Spleen (tissue), 7 donors: Measurements from ENCODE around the gene ANGPTL2.

ENCODE experiments used
- CTCF ChIP-seq, 11 experiments: fragments of 200-600 bp in 7 of 11; fragments of 450-650 bp in 4 of 11; sonication (generic) in 4 of 11; IDR thresholded peaks in 8 of 11; conservative IDR thresholded peaks in 3 of 11; 1 replicate in 7 of 11; 2 replicates in 4 of 11; pipeline versions ENCODE4 v1.4.0 to v1.8.0; 2016 to 2021; ENCODE audit warnings: antibody characterized with exemption in 11 of 11, inconsistent platforms in 4 of 11, mild to moderate bottlenecking in 1 of 11
- POLR2A ChIP-seq, 3 donors: fragments of 450-650 bp; IDR thresholded peaks; one replicate each; pipeline ENCODE4 v1.5.1; 2017; ENCODE audit warnings: antibody characterized with exemption in 3 of 3, mild to moderate bottlenecking in 1 of 3
- POLR2AphosphoS5 ChIP-seq, 3 donors: sonication (generic); formaldehyde crosslinking; IDR thresholded peaks; one replicate each; pipeline ENCODE4 v1.5.1; 2017; ENCODE audit warnings: antibody characterized with exemption in 3 of 3
- donor health status: DM: no; HTN: no; CAD: no; lungs with moderate emphysema.
- donor health status: DM: no; HTN: no; CAD: no.
- donor health status: DM: no; HTN: no; CAD: no.

GRCh38 chr9:127059765-127060361 lies 62.6 kb downstream of the ANGPTL2 start:
- no peak for TF ChIP-seq POLR2AphosphoS5 (IDR thresholded peaks at IDR 0.05)
- TF ChIP-seq CTCF (IDR thresholded peaks at IDR 0.05 in 8 of 11, conservative IDR thresholded peaks at IDR 0.05 in 3 of 11): no peak
- TF ChIP-seq POLR2A (IDR thresholded peaks at IDR 0.05): no peak
